Measurements from ENCODE around the gene ATF1. TPM values are rescaled to one million over a fixed set of nuclear protein-coding genes. Genes with fewer than 3 reads are reported as not detected.

ATF1 gene
- polyA plus RNA-seq, 1 of the 3 experiments (the other 2 are of a cell fraction), result 34.2 TPM

DNA sequence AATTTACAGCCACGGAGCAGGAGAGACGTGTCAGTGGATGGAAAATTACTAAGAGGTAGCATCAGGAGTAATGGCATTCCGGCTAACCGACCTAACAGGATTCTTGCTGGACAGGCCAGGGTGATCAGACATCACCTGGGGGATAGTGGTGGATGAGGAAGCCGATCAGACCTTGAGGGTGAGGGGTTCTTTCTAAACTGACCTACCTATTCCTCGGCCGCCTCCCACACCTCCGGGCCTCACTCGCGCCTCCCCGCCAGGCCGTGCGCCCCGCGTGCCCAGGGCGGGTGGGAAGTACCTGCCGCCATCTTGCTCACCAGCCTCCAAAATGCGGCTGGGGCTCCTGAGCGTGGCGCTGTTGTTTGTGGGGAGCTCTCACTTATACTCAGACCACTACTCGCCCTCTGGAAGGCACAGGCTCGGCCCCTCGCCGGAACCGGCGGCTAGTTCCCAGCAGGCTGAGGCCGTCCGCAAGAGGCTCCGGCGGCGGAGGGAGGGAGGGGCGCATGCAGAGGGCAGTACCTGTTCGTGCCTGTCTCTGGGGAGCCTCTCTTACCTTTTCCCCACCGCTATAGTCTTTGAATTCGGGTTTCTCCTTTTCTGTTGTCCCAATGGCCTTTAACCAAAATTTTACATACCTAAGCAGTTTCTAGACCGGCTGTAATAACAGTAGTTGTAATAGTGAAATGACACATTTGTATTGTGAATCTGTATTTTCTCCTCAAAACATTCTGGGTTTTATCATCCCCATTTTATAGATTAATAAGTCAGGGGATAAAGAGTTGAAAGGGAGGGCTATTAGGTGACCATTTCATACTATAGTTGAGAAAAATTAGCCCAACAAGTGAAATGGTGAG, 79.0 kb downstream of the ATF1 start, which contains the start of gene TMPRSS12:
Gene TMPRSS12 (plus strand): TSS at position 290 of the 857 bp plus-strand sequence. CDS start 39 bp downstream, at position 329.
- TF ChIP-seq, protein P1, sequence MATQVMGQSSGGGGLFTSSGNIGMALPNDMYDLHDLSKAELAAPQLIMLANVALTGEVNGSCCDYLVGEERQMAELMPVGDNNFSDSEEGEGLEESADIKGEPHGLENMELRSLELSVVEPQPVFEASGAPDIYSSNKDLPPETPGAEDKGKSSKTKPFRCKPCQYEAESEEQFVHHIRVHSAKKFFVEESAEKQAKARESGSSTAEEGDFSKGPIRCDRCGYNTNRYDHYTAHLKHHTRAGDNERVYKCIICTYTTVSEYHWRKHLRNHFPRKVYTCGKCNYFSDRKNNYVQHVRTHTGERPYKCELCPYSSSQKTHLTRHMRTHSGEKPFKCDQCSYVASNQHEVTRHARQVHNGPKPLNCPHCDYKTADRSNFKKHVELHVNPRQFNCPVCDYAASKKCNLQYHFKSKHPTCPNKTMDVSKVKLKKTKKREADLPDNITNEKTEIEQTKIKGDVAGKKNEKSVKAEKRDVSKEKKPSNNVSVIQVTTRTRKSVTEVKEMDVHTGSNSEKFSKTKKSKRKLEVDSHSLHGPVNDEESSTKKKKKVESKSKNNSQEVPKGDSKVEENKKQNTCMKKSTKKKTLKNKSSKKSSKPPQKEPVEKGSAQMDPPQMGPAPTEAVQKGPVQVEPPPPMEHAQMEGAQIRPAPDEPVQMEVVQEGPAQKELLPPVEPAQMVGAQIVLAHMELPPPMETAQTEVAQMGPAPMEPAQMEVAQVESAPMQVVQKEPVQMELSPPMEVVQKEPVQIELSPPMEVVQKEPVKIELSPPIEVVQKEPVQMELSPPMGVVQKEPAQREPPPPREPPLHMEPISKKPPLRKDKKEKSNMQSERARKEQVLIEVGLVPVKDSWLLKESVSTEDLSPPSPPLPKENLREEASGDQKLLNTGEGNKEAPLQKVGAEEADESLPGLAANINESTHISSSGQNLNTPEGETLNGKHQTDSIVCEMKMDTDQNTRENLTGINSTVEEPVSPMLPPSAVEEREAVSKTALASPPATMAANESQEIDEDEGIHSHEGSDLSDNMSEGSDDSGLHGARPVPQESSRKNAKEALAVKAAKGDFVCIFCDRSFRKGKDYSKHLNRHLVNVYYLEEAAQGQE (IDR thresholded peaks at IDR 0.05; ENCODE audit: low read depth, low read length), result no peak
- TF ChIP-seq, protein P2, sequence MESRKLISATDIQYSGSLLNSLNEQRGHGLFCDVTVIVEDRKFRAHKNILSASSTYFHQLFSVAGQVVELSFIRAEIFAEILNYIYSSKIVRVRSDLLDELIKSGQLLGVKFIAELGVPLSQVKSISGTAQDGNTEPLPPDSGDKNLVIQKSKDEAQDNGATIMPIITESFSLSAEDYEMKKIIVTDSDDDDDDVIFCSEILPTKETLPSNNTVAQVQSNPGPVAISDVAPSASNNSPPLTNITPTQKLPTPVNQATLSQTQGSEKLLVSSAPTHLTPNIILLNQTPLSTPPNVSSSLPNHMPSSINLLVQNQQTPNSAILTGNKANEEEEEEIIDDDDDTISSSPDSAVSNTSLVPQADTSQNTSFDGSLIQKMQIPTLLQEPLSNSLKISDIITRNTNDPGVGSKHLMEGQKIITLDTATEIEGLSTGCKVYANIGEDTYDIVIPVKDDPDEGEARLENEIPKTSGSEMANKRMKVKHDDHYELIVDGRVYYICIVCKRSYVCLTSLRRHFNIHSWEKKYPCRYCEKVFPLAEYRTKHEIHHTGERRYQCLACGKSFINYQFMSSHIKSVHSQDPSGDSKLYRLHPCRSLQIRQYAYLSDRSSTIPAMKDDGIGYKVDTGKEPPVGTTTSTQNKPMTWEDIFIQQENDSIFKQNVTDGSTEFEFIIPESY (IDR thresholded peaks at IDR 0.05; ENCODE audit: borderline replicate concordance, low read depth), result no peak
- TF ChIP-seq, protein P3, sequence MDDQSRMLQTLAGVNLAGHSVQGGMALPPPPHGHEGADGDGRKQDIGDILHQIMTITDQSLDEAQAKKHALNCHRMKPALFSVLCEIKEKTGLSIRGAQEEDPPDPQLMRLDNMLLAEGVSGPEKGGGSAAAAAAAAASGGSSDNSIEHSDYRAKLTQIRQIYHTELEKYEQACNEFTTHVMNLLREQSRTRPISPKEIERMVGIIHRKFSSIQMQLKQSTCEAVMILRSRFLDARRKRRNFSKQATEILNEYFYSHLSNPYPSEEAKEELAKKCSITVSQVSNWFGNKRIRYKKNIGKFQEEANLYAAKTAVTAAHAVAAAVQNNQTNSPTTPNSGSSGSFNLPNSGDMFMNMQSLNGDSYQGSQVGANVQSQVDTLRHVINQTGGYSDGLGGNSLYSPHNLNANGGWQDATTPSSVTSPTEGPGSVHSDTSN (IDR thresholded peaks at IDR 0.05), result no peak
- no peak for TF ChIP-seq FOSL2 (IDR thresholded peaks at IDR 0.05; ENCODE audit: borderline replicate concordance, low read depth)
- no peak for TF ChIP-seq GABPA (IDR thresholded peaks at IDR 0.05; ENCODE audit: low read depth)
- no peak for TF ChIP-seq JUND (IDR thresholded peaks at IDR 0.05)
- TF ChIP-seq, protein P4, sequence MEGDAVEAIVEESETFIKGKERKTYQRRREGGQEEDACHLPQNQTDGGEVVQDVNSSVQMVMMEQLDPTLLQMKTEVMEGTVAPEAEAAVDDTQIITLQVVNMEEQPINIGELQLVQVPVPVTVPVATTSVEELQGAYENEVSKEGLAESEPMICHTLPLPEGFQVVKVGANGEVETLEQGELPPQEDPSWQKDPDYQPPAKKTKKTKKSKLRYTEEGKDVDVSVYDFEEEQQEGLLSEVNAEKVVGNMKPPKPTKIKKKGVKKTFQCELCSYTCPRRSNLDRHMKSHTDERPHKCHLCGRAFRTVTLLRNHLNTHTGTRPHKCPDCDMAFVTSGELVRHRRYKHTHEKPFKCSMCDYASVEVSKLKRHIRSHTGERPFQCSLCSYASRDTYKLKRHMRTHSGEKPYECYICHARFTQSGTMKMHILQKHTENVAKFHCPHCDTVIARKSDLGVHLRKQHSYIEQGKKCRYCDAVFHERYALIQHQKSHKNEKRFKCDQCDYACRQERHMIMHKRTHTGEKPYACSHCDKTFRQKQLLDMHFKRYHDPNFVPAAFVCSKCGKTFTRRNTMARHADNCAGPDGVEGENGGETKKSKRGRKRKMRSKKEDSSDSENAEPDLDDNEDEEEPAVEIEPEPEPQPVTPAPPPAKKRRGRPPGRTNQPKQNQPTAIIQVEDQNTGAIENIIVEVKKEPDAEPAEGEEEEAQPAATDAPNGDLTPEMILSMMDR (IDR thresholded peaks at IDR 0.05), result no peak
- no peak for TF ChIP-seq NRF1 (IDR thresholded peaks at IDR 0.05; ENCODE audit: low read depth, low read length)
- no peak for TF ChIP-seq YY1 (IDR thresholded peaks at IDR 0.05; ENCODE audit: low read depth)
- no peak for TF ChIP-seq TAF1 (IDR thresholded peaks at IDR 0.05; ENCODE audit: borderline replicate concordance, low read depth, low read length)
- no peak for TF ChIP-seq CHD2 (IDR thresholded peaks at IDR 0.05; ENCODE audit: low read length, partially characterized antibody)
- TF ChIP-seq, protein P5, sequence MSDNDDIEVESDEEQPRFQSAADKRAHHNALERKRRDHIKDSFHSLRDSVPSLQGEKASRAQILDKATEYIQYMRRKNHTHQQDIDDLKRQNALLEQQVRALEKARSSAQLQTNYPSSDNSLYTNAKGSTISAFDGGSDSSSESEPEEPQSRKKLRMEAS (IDR thresholded peaks at IDR 0.05; ENCODE audit: low read depth), result no peak
- TF ChIP-seq FOXJ3 (CRISPR knock-in tag; IDR thresholded peaks at IDR 0.05), result no peak
- TF ChIP-seq GATA2 (CRISPR knock-in tag; IDR thresholded peaks at IDR 0.05), result no peak
- TF ChIP-seq TCF12 (IDR thresholded peaks at IDR 0.05), result no peak
- TF ChIP-seq MEF2A (IDR thresholded peaks at IDR 0.05; ENCODE audit: borderline replicate concordance, low read depth), result no peak
- no peak for TF ChIP-seq NFIC (IDR thresholded peaks at IDR 0.05; ENCODE audit: borderline replicate concordance)
- H3F3A ChIP-seq (replicated peaks; ENCODE audit: insufficient read depth), result no peaks in the 10 kb centered on the region
- H2AFZ ChIP-seq (ENCODE audit: low read depth), result no peak within 1 kb of the TSS
- WGBS (ENCODE audit: low lambda C conversion rate), result 85% methylated on average over 35 of the region's 36 CpGs
- no peak within 1 kb of the TSS for H3K4me3 ChIP-seq (ENCODE audit: low read depth in 2 of 2, low read length in 1 of 2)
- no peaks in the 10 kb centered on the region for H3K27me3 ChIP-seq (ENCODE audit: insufficient read depth)
- H3K27ac ChIP-seq (ENCODE audit: low read depth in 2 of 2, low read length in 1 of 2), result no peak within 1 kb of the TSS
- H3K4me2 ChIP-seq, result no peak within 1 kb of the TSS
- H3K79me2 ChIP-seq (ENCODE audit: insufficient read depth), result no peaks in the 10 kb centered on the region
- DNase-seq, result no peak
- H3K4me1 ChIP-seq (ENCODE audit: control insufficient read depth in 1 of 2, insufficient read depth in 2 of 2, low read depth in 1 of 2, low read length in 1 of 2), result no peaks in the 10 kb centered on the region
- H3K9ac ChIP-seq, result no peak within 1 kb of the TSS
- no peaks in the 10 kb centered on the region for H3K9me2 ChIP-seq
- H4K20me1 ChIP-seq (ENCODE audit: insufficient read depth), result no peaks in the 10 kb centered on the region
- no peaks in the 10 kb centered on the region for H3K9me3 ChIP-seq
- no peaks in the 10 kb centered on the region for H3K36me3 ChIP-seq (replicated peaks in 1 of 2; ENCODE audit: control insufficient read depth in 1 of 2, insufficient read depth in 2 of 2, low read length in 1 of 2)
- CTCF ChIA-PET, result no interaction called here
- POLR2A ChIA-PET, result no interaction called here
